K562 (cell line): ENCODE data around the gene SHISA7. TPM values are rescaled to one million over a fixed set of nuclear protein-coding genes. Genes with fewer than 3 reads are reported as not detected.
A peak's percentile ranks its signal among the peaks of the same experiment; 100 is the strongest.

Experiments used
- AFF4 ChIP-seq: sonication (generic); formaldehyde crosslinking; IDR thresholded peaks from 2 replicates; pipeline ENCODE4 v1.8.0; 2023; ENCODE audit warnings: mild to moderate bottlenecking, missing genetic modification reagents
- BRD9 ChIP-seq: fragments of 450-650 bp; IDR thresholded peaks from 2 replicates; pipeline ENCODE4 v1.6.1; 2018; ENCODE audit warnings: low read depth; ENCODE audit not compliant: partially characterized antibody
- ELF4 ChIP-seq: fragments of 450-650 bp; formaldehyde crosslinking; IDR thresholded peaks from 2 replicates; pipeline ENCODE4 v1.4.0; 2022; ENCODE audit warnings: missing genetic modification characterization
- HDAC1 ChIP-seq, 2 experiments: fragments of 450-650 bp; IDR thresholded peaks; 2 replicates each; pipeline ENCODE4 v1.6.1; 2016 to 2017; ENCODE audit warnings: inconsistent platforms in 1 of 2, mild to moderate bottlenecking in 1 of 2, moderate library complexity in 1 of 2
- KAT2B ChIP-seq: IDR thresholded peaks from one replicate; pipeline ENCODE4 v1.6.1; 2012; ENCODE audit warnings: low read depth, mild to moderate bottlenecking, control low read depth, inconsistent platforms, low read length, moderate library complexity
- KAT7 ChIP-seq: sonication (generic); formaldehyde crosslinking; IDR thresholded peaks from 2 replicates; pipeline ENCODE4 v1.8.0; 2022; ENCODE audit warnings: missing genetic modification reagents, mild to moderate bottlenecking, borderline replicate concordance
- MAX ChIP-seq: sonication (generic); formaldehyde crosslinking; IDR thresholded peaks from 2 replicates; pipeline ENCODE4 v1.9.0; 2022; ENCODE audit warnings: mild to moderate bottlenecking, missing genetic modification reagents
- NFIX ChIP-seq: fragments of 250-450 bp; sonication (Bioruptor Pico); IDR thresholded peaks from 2 replicates; pipeline ENCODE4 v1.4.0; 2020; ENCODE audit warnings: low read depth, mild to moderate bottlenecking, moderate library complexity
- NRF1 ChIP-seq, 2 experiments: fragments of 450-650 bp; IDR thresholded peaks in 1 of 2; conservative IDR thresholded peaks in 1 of 2; 2 replicates each; pipeline ENCODE4 v1.6.1; 2014; ENCODE audit warnings: mild to moderate bottlenecking in 2 of 2
- PPARD ChIP-seq: fragments of 250-450 bp; sonication (Bioruptor Pico); IDR thresholded peaks from 2 replicates; pipeline ENCODE4 v1.8.0; 2022; ENCODE audit warnings: inconsistent platforms, mild to moderate bottlenecking, moderate library complexity
- SAP30 ChIP-seq: fragments of 200-600 bp; sonication (generic); IDR thresholded peaks from 2 replicates; pipeline ENCODE4 v1.6.1; 2012; ENCODE audit warnings: borderline replicate concordance, low read depth, mild to moderate bottlenecking, moderate library complexity, low read length, control low read depth, inconsistent platforms; ENCODE audit not compliant: insufficient read depth, poor library complexity, severe bottlenecking
- SMARCA4 ChIP-seq: fragments of 450-650 bp; IDR thresholded peaks from 2 replicates; pipeline ENCODE4 v1.6.1; 2016
- SP1 ChIP-seq: sonication (generic); formaldehyde crosslinking; IDR thresholded peaks from 2 replicates; pipeline ENCODE4 v1.8.1; 2022; ENCODE audit warnings: mild to moderate bottlenecking, missing genetic modification reagents
- TFAP4 ChIP-seq: sonication (generic); formaldehyde crosslinking; IDR thresholded peaks from 2 replicates; pipeline ENCODE4 v1.8.0; 2022; ENCODE audit warnings: missing genetic modification reagents, mild to moderate bottlenecking, moderate library complexity, borderline replicate concordance
- USF1 ChIP-seq: sonication (generic); formaldehyde crosslinking; IDR thresholded peaks from 2 replicates; pipeline ENCODE4 v1.9.0; 2022; ENCODE audit warnings: mild to moderate bottlenecking, missing genetic modification reagents
- ZNF124 ChIP-seq: sonication (generic); formaldehyde crosslinking; IDR thresholded peaks from 2 replicates; pipeline ENCODE4 v1.8.1; 2022; ENCODE audit warnings: missing genetic modification reagents
- ZNF511 ChIP-seq: sonication (generic); formaldehyde crosslinking; IDR thresholded peaks from 2 replicates; pipeline ENCODE4 v1.8.0; 2022; ENCODE audit warnings: mild to moderate bottlenecking, missing genetic modification reagents
- ZNF780A ChIP-seq: fragments of 250-450 bp; sonication (Bioruptor Pico); IDR thresholded peaks from 2 replicates; pipeline ENCODE4 v1.5.0; 2021; ENCODE audit warnings: mild to moderate bottlenecking
- polyA plus RNA-seq, 8 experiments: library from polyadenylated mRNA; depleted of rRNA in 4 of 8; stranded (reverse) in 5 of 8; unstranded in 3 of 8; fragments of >200 nt; fragmentation: Nextera tagmentation in 2 of 8; fragmentation: Illumina TruSeq in 1 of 8; extraction: Ambion mirVana in 2 of 8; extraction: Trizol in 1 of 8; gene quantifications; 2 replicates each; pipeline versions ENCODE4 v1.2.1 to v1.2.3, GENCODE V29; 2011 to 2014; ENCODE audit warnings: inconsistent platforms in 1 of 8, missing spikeins in 1 of 8
- total RNA-seq, 7 experiments: library from RNA; depleted of rRNA in 6 of 7; stranded (reverse); fragments of >200 nt in 6 of 7; fragmentation: Illumina TruSeq in 2 of 7; extraction: Trizol in 2 of 7; gene quantifications; 2 replicates each; pipeline versions ENCODE4 v1.2.1 to v1.2.3, GENCODE V29; 2011 to 2021; ENCODE audit warnings: low replicate concordance in 1 of 7

Gene SHISA7
- total and polyA plus RNA-seq, 9 of the 15 experiments (the other 6 are each of a cell fraction or from before 2014, with no cell fraction given) = 0.01 to 0.40 (median 0.07) TPM

- no peak for TF ChIP-seq SAP30
- no peak for TF ChIP-seq KAT2B
- TF ChIP-seq KAT7 = 0 out of 2 replicates have a peak, but pooled peaks have one; percentile 46
- no peak for TF ChIP-seq BRD9
- no peak for TF ChIP-seq ZNF780A (CRISPR knock-in tag)
- TF ChIP-seq ELF4 = peak; percentile 8; the same call in 1 of the 2 replicates
- TF ChIP-seq NRF1 (conservative IDR thresholded peaks at IDR 0.05 in 1 of 2, IDR thresholded peaks at IDR 0.05 in 1 of 2) = peak in 1 of 2 experiments; percentile 11; a peak in 1 of 4 replicates
- peak; percentile 27; the same call in 1 of the 2 replicates for TF ChIP-seq USF1 (CRISPR knock-in tag)
- peak; percentile 82; the same call in 1 of the 2 replicates for TF ChIP-seq TFAP4 (CRISPR knock-in tag)
- no peak for TF ChIP-seq ZNF124 (CRISPR knock-in tag)
- no peak for TF ChIP-seq PPARD (CRISPR knock-in tag)
- TF ChIP-seq AFF4 (CRISPR knock-in tag) = 0 out of 2 replicates have a peak, but pooled peaks have one; percentile 36
- TF ChIP-seq SMARCA4 = peak; percentile 53; the same call in 1 of the 2 replicates
- peak; percentile 64; the same call in 1 of the 2 replicates for TF ChIP-seq SP1
- TF ChIP-seq NFIX (CRISPR knock-in tag) = no peak
- TF ChIP-seq MAX = peak; percentile 48; the same call in 1 of the 2 replicates
- 0 out of 2 replicates have a peak, but pooled peaks have one; percentile 24 for TF ChIP-seq ZNF511
- TF ChIP-seq HDAC1 (IDR thresholded peaks at IDR 0.05) = 0 out of 4 replicates have a peak, but pooled peaks of 1 of the 2 experiments have one; percentile 26
Observed at GRCh38 chr19:55486971-55487923, 44.1 kb upstream of the SHISA7 start (continued).
